Measurements from ENCODE around the gene VPS37C. TPM values are rescaled to one million over a fixed set of nuclear protein-coding genes. Genes with fewer than 3 reads are reported as not detected.
"Not testable (repeated sequence)": the region's sequence is repeated elsewhere in the genome, so short reads cannot be mapped to it uniquely, and the experiment has no call there.

The VPS37C gene
- total RNA-seq, 2 donors from 2014 or later: 25.4 to 27.3 TPM

DNA sequence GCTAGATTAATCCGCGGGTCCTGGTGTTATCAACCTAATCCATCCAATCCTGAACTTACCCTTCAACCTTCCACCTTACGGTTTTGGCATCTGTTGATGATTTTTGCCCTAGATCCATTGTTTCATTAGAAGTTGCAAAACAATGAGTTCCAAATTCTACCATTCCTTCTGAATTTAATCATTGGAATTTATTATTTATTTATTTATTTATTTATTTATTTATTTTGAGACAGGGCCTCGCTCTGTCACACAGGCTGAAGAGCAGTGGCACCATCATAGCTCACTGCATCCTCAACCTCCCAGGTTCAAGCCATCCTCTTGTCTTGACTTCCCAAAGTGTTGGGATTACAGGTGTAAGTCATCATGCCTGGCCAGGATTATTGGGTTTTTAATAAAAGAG, 20.3 kb upstream of the VPS37C start:
- DNase-seq (no peak), ATAC-seq (no peak)
- intact Hi-C loops (cut with DNase I, micrococcal nuclease): no loop called here

DNA sequence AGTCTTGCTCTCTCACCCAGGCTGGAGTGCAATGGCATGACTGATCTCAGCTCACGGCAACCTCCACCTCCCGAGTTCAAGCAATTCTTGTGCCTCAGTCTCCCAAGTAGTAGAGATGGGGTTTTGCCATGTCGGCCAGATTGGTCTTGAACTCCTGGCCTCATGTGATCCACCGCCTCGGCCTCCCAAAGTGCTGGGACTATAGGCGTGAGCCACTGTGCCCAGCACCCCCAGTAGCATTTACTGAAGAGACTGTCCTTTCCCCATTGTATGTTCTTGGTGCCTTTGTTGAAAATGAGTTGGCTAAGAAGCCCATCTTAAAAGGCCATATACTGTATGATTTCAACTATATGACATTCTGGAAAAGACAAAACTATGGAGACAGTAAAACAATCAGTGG, 19.0 kb upstream of the VPS37C start:
- intact Hi-C loops (cut with DNase I, micrococcal nuclease): not testable (repeated sequence)

DNA sequence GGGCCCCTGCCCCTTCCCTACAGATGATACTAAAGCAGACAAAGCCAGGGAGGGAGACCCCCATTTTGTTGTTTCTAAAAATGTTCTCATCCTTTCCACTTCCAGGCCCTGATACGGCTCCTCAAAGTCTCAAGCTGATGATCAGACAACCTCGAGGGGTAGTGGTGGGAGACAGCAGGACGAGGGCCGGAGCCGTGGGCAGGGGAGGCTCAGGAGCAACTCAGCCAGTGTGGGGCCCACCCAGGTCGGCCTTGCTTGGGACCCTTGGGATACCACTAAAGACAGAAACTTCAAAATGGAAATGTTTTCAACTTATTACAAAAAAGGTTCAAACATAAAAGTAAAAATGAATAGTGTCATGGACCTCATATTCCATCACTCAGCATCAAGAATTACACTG, 15.2 kb upstream of the VPS37C start:
- ATAC-seq (no peak), DNase-seq (no peak)
- intact Hi-C loops (cut with DNase I, micrococcal nuclease): no loop called here

More for the DNA sequence above, 19.0 kb upstream of the VPS37C start:
- ATAC-seq, DNase-seq: not testable (repeated sequence)

DNA sequence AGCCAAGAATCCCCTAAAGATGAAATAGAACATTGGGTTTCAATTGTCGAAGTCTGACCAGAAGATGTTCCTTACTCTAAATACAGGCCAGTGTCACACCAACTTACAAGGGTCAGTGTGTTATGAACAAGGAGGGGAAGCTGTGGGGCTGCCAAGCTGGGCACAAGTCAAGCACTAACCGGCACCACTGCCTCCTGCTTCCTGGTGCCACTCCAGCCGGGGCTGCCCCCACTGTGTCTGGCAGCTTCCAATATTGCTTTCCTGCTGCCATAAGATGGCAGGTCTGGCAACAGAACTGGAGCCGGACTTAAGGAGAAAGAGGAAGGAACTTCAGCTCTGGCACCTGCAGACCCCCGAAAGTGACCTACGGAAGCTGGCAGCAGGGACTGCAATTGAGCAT, 13.7 kb upstream of the VPS37C start:
- no peak for DNase-seq
- intact Hi-C loops (cut with DNase I, micrococcal nuclease): no loop called here
- no peak for ATAC-seq

DNA sequence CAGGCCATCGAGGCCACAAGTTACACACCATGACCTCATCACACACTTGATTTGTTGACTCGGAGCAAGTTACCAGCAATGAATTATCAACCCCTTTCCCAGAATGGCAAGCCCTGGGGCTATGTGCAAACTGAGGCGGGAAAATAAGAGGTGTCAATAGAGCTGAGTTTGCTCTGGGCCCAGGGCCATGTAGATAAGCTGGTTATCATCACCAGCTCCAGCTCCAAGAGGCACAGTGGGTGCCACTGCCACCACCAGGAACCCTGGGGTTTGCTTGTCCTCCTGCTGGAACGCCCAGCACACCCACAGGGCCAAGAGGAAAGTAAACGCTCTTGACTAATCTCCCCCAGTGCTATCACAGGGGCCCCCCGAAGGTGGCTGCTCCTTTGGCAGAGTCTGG, 13.0 kb upstream of the VPS37C start:
- intact Hi-C loops (cut with DNase I, micrococcal nuclease): no loop called here
- DNase-seq (no peak), ATAC-seq (no peak)

DNA sequence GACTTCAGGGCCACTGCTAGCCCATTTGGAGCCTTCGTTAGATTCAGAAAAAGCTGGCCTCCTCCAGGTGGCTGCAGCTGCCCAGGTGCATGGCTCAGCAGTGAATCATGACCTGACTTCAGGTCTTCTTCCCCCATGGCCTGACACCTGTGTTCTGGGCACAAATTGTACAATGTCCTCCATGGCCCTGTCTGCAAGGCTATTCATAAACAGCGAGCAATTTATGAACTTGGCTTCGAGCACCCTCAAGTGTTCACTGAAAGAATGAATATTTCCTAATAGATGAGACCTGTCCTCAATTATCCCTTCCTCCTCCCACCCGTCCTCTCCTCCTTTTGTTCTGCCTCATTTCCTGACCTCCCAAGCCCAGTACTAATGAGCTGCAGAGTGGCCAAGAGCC, 12.2 kb upstream of the VPS37C start:
- DNase-seq (no peak), ATAC-seq (no peak)
- intact Hi-C loops (cut with DNase I, micrococcal nuclease): no loop called here

DNA sequence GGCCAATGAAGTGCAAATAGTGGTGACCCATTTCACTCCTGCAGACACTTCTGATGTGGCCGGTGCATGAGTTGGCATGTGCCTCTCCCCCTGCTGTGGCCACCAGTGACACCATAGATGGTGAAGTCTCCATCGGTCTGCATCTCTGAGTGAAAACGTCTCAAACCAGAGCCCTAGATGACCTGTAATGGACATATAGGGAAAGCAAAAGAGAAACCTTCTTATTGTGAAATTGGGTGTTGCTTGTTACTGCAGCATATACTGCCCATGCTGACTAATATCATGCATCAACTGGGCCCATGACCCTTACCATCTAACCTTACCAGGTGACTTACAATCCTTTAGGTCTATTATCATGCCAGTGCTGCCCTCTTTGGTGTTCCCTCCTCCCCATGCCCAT, 11.7 kb upstream of the VPS37C start:
- intact Hi-C loops (cut with DNase I, micrococcal nuclease): no loop called here
- no peak for DNase-seq
- no peak for ATAC-seq

DNA sequence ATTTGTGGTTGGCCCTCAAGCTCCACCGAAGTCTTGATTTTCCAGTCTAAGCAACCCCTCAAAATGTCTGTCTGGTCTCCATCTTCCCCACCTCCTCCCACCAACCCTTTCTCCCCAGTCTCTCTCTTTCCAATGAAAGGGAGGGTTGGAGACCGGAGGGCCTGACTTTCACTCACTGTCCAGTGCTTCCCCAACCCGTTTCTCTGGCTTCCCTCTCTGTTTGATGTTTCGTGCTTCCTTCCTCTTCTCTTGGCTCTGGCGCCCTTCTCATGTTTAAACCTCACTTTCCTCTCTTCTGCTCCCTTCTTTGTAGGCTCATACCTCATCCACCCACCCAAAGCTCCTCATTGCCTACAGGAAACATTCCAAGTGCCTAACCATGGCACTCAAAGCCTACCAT, 11.1 kb upstream of the VPS37C start:
- intact Hi-C loops (cut with DNase I, micrococcal nuclease): no loop called here
- DNase-seq (no peak), ATAC-seq (no peak)

DNA sequence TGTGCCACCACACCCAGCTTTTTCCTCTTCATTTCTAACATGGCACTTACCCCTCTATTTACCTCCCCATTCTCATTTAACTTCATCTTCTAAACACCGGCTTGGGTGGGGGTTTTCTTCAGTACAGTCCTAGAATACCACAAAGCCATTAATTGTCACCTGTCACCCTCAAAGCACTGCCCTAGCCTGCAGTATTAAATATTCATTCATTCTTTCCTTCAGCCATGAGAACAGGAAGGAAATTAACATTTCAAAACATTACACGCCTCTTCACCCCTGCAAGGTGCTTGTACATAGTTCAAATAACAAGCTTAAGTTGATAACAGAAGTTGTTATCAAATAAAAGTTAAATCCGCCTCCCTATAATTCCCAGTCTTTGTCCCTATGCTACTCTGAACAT, 10.7 kb upstream of the VPS37C start:
- intact Hi-C loops (cut with DNase I, micrococcal nuclease): no loop called here
- no peak for ATAC-seq
- no peak for DNase-seq

DNA sequence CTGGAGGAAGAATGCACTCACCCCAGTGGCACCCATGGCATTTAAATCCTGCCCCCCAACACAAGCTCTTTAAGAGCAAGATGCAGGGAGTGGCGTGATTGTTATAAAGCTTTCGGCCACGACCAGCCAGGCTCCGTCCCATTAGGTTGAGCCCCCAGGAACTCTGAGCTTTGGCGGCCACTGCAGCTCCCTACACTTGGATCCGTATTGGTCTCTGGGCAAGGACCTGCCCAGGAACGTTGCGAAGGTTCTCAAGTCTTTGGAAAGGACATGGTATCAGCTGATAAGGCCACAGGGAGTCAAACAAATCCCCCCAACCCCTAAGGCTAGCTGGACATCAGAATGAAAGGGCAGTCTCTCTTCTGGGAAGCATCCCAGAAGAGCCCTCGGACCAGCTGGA, 9.3 kb upstream of the VPS37C start:
- DNase-seq (no peak), ATAC-seq (no peak)
- intact Hi-C loops (cut with DNase I, micrococcal nuclease): no loop called here

DNA sequence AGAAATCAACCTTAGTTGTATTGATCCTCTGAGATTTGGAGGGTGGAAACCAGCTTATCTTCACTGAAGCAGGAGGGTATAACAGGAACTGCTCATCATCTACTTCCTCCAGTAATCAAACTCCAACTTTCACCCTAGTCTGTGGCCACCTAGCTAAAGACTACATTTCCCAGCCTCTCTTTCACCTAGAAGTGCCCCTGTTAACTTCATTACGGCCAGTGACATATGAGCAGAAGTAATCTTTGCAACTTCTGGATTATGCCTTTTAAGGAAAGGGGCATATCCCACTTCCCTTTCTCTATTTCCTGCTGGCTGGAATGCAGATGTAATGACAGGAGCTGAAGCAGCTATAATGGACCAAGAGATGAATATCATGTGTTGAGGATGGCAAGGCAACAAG, 7.6 kb upstream of the VPS37C start:
- no peak for ATAC-seq
- DNase-seq: no peak
- intact Hi-C loops (cut with DNase I, micrococcal nuclease): no loop called here

DNA sequence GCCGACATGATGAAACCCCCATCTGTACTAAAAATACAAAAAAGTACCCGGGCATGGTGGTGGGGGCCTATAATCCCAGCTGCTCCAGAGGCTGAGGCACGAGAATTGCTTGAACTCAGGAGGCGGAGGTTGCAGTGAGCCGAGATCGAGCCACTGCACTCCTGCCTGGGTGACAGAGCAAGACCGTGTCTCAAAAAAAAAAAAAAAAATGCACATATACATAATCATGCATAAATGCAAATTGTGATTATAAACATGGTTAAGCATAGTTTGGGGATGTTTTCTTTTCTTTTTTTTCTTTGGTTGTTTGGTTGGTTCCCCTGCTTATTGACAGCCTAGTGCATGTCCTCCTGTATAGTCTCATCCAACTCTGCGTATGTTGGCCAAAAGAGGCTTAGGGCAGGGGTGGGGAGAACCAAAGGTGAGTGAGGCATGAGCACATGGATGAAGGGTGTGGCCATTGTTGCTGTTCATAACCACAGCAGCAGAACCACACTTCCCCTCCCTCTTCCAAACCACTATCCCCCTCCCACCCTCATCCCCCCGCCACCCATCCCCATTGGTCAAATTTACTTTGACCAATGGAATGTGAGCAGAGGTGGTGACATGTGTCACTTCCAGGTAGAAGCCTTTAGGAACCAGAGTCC, 6.9 kb upstream of the VPS37C start:
- intact Hi-C loops (cut with DNase I, micrococcal nuclease): no loop called here
- DNase-seq (no peak), ATAC-seq (no peak)

DNA sequence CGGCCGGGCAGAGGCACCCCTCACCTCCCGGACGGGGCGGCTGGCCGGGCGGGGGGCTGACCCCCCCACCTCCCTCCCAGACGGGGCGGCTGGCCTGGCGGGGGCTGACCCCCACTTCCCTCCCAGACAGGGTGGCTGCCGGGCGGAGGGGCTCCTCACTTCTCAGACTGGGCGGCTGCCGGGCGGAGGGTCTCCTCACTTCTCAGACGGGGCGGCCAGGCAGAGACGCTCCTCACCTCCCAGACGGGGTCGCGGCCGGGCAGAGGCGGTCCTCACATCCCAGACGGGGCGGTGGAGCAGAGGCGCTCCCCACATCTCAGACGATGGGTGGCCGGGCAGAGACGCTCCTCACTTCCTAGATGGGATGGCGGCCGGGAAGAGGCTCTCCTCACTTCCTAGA, 5.1 kb upstream of the VPS37C start:
- DNase-seq; intact Hi-C loops (cut with DNase I, micrococcal nuclease); ATAC-seq: not testable (repeated sequence)

DNA sequence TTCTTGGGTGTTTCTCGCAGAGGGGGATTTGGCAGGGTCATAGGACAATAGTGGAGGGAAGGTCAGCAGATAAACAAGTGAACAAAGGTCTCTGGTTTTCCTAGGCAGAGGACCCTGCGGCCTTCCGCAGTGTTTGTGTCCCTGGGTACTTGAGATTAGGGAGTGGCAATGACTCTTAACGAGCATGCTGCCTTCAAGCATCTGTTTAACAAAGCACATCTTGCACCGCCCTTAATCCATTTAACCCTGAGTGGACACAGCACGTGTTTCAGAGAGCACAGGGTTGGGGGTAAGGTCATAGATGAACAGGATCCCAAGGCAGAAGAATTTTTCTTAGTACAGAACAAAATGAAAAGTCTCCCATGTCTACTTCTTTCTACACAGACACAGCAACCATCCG, 4.6 kb upstream of the VPS37C start:
- intact Hi-C loops (cut with DNase I, micrococcal nuclease); ATAC-seq: not testable (repeated sequence)

DNA sequence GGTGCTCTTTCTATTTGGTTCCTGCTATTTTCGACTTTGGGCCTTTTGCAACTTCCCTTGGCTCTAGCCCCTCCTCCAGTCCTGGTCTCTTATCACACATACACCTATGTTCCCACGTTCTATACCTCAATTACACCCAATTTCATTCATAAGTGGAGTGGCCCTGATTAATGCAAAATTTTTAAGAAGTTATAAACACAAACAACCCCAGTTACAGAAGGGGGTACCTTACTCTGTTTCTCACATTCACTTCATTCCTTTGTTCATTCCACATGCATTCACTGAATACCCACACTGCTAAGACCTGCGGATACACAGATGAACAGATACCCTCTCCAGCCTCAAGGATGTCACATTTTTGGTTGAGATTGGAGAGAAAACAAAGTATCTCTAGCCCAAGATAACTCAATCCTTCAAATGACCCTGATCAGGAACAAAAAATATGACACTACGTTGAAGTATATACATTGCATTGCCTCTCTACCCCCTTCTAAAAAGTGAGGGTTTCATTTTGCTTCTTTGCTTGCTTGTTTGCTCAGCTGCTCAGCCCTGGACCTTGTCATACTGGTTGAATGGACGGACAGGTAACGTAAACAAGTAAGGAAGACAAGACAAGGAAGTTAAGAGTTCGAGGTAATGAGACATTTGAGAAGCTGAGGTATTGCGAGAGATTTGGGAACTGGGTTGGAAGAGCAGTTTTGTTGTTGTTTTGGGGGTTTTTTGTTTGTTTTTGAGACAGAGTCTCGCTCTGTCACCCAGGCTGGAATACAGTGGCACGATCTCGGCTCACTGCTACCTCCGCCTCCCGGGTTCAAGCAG, 3.6 kb upstream of the VPS37C start:
- intact Hi-C loops (cut with DNase I, micrococcal nuclease): no loop called here
- ATAC-seq (no peak), DNase-seq (no peak)

More for the DNA sequence above, 4.6 kb upstream of the VPS37C start:
- not testable (repeated sequence) for DNase-seq

DNA sequence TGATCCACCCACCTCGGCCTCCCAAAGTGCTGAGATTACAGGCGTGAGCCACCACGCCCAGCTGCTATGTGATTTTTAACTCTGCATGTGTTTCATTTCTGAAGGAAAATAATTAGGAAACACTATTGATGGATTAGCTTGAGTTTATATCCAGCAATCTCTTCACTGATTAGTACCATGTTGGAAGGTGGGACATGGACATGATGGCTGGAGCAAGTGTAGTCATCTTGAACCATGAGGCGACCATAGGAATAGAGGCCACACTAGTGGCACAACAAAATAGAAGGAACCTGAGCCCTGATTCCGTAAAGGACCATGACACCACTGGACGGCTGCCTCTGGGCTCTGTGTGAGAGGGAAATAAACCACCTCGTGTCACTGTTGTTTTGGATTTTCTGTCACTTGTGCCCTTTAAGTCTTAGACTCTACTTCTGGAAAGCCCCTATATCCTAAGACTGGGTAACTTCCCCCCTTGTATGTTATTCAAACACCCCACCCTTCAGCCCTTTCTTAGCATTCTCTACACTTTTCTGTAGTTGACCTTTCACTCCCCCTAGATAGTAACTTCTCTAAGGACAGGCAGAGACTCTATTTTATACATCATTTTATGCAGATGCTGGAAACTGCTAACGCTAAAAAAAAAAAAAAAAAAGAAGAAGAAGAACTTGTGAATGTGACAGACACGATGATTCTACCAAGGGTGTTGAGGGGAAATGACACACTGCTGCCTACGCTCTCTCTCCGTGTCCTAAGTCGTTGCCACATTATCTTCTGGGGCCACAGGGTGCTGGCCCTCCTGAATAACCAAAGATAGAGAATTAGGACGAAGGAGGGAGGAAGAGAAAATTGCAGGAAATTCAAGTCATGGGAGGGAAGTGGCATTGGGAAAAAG, 2.7 kb upstream of the VPS37C start:
- ATAC-seq: no peak
- no peak for DNase-seq

DNA sequence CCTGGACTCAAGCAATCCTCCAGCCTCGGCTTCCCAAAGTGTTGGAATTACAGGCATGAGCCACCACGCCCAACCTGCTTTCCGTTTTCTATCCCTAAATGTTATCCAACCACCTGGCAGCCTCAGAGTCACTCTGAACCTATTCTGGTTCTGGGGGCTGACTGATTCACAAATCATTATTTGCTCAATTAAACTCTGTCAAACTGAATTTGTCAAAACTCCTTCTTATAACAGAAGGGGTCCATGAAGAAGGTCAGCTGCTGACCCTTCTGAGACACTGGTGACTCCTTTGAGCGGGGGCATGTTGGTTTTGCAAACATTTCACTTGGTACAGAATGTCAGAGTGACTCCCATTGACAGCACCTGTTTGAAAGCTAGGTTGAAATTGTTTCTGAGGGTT, 1.8 kb upstream of the VPS37C start:
- no peak for ATAC-seq
- DNase-seq: no peak
- intact Hi-C loops (cut with DNase I, micrococcal nuclease): no loop called here

More for the DNA sequence above, 2.7 kb upstream of the VPS37C start:
- intact Hi-C loops (cut with DNase I, micrococcal nuclease): no loop called here

DNA sequence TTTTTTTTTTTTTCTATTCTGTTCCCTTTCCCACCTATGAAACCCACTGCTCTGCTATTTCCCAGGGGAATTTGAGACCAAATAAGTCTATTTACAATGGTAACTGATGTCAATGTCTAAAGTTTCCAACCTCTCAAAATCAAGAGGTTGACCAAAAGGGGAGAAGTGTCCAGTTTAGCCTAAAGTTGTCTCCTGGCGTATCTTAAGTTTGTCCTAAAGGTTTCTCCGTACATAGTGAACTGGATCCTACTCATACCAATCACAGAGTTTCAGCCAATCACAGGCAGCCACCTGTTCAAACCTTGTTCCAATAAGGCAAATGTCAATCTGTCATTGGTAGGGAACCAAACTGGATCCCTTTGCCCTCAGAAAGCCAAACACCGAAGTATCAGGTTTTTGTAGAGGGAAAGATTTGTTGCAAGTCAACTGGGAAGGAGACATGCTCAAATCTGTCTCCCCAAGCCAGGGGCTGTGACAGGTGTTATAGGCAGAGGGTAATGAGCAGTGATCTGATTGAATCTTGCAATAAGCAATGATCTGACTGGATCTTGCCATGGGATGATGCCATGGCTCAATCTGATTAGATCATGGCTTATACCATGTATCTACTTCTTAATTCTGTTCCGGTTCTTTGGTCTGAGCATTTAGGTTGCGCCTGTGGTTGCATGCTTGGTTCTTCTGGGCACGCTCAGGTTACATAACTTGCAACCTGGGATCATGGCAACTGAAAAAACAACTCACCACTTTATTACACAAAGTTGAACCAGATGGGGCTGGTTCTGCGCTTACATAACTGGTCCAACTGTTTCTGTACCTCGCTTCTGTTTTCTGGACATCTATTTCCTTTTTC, 1.1 kb upstream of the VPS37C start:
- DNase-seq: no peak
- intact Hi-C loops (cut with DNase I, micrococcal nuclease): no loop called here
- ATAC-seq: no peak
